Measurements from ENCODE around the gene ATP6V0E1. TPM values are rescaled to one million over a fixed set of nuclear protein-coding genes. Genes with fewer than 3 reads are reported as not detected.

ATP6V0E1 gene
- total RNA-seq, 4 donors from 2014 or later = 57.8 to 132 (median 97.2) TPM

GRCh38 chr5:172940268-172941066, 43.1 kb upstream of the ATP6V0E1 start:
- H3K36me3 ChIP-seq = peaks cover 6 to 99% (median 19%) of the 10 kb centered on the region in 3 donors
- no peaks in the 10 kb centered on the region for H3K9me3 ChIP-seq
- DNase-seq = no peak
- H3K27me3 ChIP-seq = no peaks in the 10 kb centered on the region
- H3K4me1 ChIP-seq = no peaks in the 10 kb centered on the region
- intact Hi-C loops (cut with DNase I) = loop anchor here (10.0 kb wide), 1 partner anchor 466 kb away; no protein-coding TSS in a partner anchor
- no peak overlapping the region for H3K4me3 ChIP-seq
- H3K27ac ChIP-seq = no peak overlapping the region
- no peak for TF ChIP-seq POLR2A (IDR thresholded peaks at IDR 0.05)
- no peak for TF ChIP-seq CTCF (IDR thresholded peaks at IDR 0.05)
- WGBS, 2 donors = 87 to 91% methylated on average over 11 to 13 of the region's 15 CpGs

- H3K27ac ChIP-seq = no peak overlapping the region
- intact Hi-C loops (cut with DNase I) = loop anchor here (10.0 kb wide), 1 partner anchor 466 kb away; no protein-coding TSS in a partner anchor
- no peak for DNase-seq
These were observed 42.5 kb upstream of the ATP6V0E1 start for GRCh38 chr5:172941067-172941516.

GRCh38 chr5:172942556-172942955, 41.0 kb upstream of the ATP6V0E1 start:
- no peak overlapping the region for H3K27ac ChIP-seq
- intact Hi-C loops (cut with DNase I) = loop anchor here (10.0 kb wide), 1 partner anchor 468 kb away; no protein-coding TSS in a partner anchor
- no peaks in the 10 kb centered on the region for H3K9me3 ChIP-seq
- WGBS, 2 donors = 95 to 100% methylated on average over 8 to 11 of the region's 11 CpGs
- TF ChIP-seq CTCF (IDR thresholded peaks at IDR 0.05) (no peak), POLR2A (IDR thresholded peaks at IDR 0.05) (no peak)
- H3K27me3 ChIP-seq = no peaks in the 10 kb centered on the region
- H3K4me3 ChIP-seq = no peak overlapping the region
- H3K4me1 ChIP-seq = no peaks in the 10 kb centered on the region
- peaks cover 12 to 97% (median 19%) of the 10 kb centered on the region in 3 donors for H3K36me3 ChIP-seq
- DNase-seq = no peak

More at GRCh38 chr5:172941067-172941516, 42.5 kb upstream of the ATP6V0E1 start:
- WGBS, 2 donors = 48 to 70% methylated on average over 3 to 4 of the region's 4 CpGs
- Histone ChIP-seq H3K9me3 (no peaks in the 10 kb centered on the region), H3K4me3 (no peak overlapping the region), H3K27me3 (no peaks in the 10 kb centered on the region), H3K4me1 (no peaks in the 10 kb centered on the region), H3K36me3 (peaks cover 7 to 99% (median 17%) of the 10 kb centered on the region in 3 donors)
- TF ChIP-seq POLR2A (IDR thresholded peaks at IDR 0.05) = no peak
- no peak for TF ChIP-seq CTCF (IDR thresholded peaks at IDR 0.05)

GRCh38 chr5:172943283-172943841, 40.2 kb upstream of the ATP6V0E1 start:
- WGBS, 2 donors = 82% methylated on average over 17 of the region's 18 CpGs; no CpG with 5 or more reads in 1 of the 2 donors
- Histone ChIP-seq H3K27me3 (no peaks in the 10 kb centered on the region), H3K4me3 (no peak overlapping the region), H3K36me3 (peaks cover 6 to 97% (median 19%) of the 10 kb centered on the region in 3 donors), H3K4me1 (no peaks in the 10 kb centered on the region), H3K27ac (peak overlapping the region in 3 of 4 donors; percentile 31 to 47 (median 41)), H3K9me3 (no peaks in the 10 kb centered on the region)
- no peak for DNase-seq
- TF ChIP-seq POLR2A (IDR thresholded peaks at IDR 0.05) = no peak
- no peak for TF ChIP-seq CTCF (IDR thresholded peaks at IDR 0.05)
- intact Hi-C loops (cut with DNase I) = loop anchor here (10.0 kb wide), 1 partner anchor 469 kb away; no protein-coding TSS in a partner anchor

GRCh38 chr5:172943906-172944305, 39.7 kb upstream of the ATP6V0E1 start:
- Histone ChIP-seq H3K4me3 (no peak overlapping the region), H3K27ac (peak overlapping the region in 2 of 4 donors; percentile 41 to 47), H3K36me3 (peaks cover 6 to 97% (median 19%) of the 10 kb centered on the region in 3 donors), H3K4me1 (no peaks in the 10 kb centered on the region), H3K27me3 (no peaks in the 10 kb centered on the region), H3K9me3 (no peaks in the 10 kb centered on the region)
- no peak for DNase-seq
- TF ChIP-seq CTCF (IDR thresholded peaks at IDR 0.05) = no peak
- TF ChIP-seq POLR2A (IDR thresholded peaks at IDR 0.05) = no peak
- WGBS, 2 donors = 79 to 91% methylated on average over 6 to 8 of the region's 8 CpGs
- intact Hi-C loops (cut with DNase I) = loop anchor here (10.0 kb wide), 1 partner anchor 469 kb away; no protein-coding TSS in a partner anchor
